Retina (tissue), 1 donor: Measurements from ENCODE around the gene CD1D.
A peak's percentile ranks its signal among the peaks of the same experiment; 100 is the strongest.
"Not testable (repeated sequence)": the region's sequence is repeated elsewhere in the genome, so short reads cannot be mapped to it uniquely, and the experiment has no call there.

ENCODE experiments used
- DNase-seq: peaks from one replicate; pipeline ENCODE4 v3.0.0-alpha.2; 2016

CD1D gene

DNA sequence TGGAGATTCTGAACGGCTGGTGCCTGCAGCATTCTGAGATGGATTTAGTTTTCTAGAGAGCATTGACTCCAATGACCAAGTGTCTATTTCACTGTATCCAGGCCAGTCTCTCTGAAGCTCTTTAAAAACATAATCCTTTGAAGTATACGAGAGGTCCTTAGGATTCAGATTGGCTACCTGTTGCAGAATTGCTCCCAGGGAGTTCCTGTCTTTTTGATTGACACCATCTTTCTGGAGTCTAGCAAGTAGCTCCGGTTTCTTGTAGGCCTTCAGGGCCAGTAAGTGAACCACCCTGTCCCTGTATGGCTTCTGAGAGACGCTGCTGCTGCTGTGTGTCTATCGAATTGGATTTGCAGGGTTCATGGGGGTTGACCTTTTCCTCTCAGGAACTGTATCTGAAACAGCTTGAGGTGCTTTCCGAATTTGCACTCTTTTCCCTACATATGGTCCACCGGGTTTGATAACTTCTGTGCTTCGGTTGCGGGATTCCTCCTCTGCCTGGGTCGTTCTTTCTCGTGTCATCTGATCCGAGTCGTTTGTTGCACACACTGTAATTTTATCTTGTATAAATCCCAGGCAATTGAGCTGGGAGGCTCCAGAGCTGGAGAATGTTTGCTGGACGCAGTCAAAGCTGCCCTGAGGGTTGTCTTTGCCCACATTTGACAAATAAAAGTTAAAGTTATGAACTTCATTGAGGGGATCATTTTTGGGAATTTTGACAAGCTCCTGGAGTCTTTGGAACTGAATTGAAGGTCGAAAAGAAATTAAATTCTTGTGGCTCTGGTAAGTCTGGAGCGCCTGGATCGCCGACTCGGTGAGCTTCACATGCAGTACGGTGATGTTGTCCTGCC, 3.6 kb upstream of the CD1D start:
- peak; percentile 39 for DNase-seq

DNA sequence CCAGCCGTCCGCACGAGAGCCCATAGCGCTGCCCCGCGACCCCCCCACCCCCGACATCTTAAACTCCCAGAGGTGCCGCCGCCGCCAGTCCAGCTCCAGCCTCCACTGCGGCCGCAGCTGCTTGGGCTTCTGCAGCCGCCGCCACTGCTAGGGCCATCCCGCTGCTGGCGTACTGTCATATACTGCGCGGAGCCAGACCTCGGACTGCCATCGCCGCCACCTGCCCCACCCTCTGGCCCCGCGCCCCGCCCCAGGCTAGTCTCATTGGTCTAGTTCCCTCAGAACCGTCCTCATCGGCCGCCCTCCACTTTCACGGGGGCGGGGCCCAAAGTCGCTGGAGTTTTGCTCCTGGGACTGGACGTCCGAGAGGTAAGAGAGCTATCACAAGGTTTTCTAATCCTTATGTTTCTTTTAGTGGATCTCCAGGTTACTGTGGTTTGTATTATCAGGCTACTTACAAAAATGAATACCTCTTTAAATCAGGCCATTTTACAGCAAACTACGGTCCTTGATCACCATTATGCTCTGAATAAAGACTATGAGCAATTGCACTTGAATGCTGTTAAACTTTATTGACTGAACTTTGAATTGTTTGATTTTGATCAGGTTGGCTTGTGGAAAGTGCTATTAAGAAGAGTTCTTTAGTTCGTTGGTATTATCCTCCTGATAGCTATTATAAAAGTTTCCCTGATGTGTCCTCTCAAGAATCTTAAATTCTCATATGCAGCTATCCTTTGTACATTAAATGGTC, 2.8 kb upstream of the CD1D start:
- DNase-seq = peak; percentile 73

DNA sequence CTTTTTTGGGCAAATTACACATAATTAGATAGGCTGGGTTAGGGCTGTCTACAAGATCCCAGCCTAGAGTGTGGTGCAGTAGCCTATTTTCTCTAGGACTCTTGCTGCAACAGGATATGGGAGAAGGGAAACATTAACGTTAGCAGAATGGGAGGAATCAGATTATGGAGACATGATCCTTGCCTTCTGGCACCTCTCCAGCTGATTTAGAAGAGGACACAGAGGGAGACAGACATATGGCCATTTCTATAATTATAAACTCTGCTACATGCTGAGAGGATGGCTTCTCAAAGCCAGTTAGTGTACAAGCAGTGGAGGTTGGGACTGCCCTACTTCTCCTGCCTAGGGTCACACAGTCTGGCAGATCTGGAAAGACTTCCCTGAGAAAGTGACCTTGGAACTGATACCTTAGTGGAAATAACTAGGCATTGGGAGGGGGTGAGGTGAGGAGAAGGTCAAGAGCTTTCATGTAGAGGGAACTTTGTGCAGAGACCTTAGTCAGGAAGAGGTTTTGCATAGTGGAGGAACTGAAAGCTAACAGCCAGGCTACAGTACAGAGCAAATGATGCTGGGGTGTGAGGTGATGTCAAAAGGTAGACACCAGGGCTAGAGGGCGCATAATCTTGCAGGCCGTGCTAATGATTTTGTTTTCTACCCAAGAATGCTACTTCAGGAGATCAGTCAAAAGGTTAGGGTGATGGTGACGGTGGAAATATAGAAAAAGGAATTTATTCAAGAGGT, 1.2 kb upstream of the CD1D start:
- DNase-seq = no peak

DNA sequence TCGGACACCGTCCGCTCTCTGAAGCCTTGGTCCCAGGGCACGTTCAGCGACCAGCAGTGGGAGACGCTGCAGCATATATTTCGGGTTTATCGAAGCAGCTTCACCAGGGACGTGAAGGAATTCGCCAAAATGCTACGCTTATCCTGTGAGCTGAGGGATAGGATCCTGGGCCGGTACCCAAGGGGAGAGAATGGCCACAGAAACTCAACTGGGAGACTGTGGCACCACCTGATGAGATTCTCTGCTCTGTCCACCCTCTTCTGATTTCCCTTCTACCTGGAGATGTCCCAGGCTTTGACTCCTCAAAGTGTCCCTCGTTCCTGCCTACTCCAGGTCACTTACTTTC, 855 bp downstream of the CD1D start:
- no peak for DNase-seq

DNA sequence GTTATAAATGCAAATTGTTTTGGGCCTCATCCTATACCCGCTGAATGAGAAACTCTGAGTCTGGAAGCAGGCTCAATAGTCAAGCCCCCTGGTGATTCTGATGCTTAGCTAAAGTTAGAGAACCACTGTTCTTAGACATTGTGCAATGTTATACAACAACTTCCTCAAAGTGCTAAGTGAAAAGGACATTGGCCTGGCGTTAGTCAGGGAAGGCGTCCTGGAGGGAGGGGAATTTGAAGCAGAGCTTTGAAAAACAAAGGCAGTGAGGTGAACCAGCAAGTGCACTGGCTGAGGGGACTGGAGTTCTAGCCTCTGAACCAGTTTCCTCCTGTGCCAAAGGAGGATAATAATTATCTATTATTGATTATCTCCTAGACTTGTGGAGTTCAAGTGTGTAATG, 5.1 kb downstream of the CD1D start:
- no peak for DNase-seq

DNA sequence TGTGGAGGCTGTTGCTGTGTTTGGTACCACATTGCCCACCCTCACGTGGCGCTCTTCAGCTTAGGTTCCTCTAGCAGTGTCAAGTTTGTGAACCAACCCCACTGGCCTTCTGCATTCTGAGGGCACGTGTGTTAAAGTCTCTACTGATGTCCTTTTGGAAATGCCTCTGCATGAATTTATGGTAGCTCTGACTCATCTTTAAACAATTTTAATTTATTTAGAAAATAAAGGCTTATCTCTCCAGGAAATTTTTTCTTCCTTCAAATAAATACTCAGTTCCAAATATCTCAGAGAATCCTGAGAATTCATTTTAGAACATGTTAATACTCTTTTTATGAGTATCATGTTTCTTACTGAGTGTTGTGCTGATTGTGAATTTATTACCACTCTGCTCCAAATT, 5.5 kb downstream of the CD1D start:
- no peak for DNase-seq

DNA sequence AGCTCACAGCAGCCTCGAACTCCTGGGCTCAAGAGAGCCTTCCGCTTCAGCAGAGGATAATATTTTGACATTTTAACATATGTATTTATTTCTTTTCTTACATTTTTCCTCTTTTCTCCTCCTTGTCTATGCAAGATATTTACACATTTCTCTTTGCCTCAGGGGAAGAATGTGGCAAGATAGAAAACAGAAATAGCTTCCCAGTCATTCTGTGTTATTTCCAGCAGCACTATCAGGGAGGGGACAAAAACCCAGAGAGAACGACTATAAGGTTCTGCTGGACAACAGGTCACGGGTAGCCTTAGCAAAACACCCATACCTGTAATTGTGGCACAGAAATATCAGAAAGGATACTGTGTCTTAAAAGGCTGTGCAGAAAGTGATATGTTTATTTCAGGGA, 7.9 kb downstream of the CD1D start:
- no peak for DNase-seq

DNA sequence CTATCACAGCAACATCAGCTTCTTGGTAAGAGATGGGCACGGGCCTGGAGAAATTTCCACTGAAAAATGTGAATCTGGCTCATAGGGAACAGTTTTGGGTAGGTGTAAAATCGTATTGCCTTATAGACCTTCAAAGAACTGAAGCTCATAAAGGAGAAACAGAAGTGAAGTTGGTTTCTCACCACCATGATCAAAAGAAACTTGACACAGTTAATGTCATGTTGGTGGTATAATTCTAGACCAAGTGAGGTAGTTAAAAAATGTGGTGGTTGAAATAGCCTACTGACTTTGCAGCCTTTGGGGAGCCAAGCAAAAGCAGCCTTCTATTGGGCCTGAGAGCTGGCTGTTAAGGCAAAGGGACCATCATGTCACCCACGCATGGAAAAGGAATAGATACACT, 8.9 kb downstream of the CD1D start:
- no peak for DNase-seq

DNA sequence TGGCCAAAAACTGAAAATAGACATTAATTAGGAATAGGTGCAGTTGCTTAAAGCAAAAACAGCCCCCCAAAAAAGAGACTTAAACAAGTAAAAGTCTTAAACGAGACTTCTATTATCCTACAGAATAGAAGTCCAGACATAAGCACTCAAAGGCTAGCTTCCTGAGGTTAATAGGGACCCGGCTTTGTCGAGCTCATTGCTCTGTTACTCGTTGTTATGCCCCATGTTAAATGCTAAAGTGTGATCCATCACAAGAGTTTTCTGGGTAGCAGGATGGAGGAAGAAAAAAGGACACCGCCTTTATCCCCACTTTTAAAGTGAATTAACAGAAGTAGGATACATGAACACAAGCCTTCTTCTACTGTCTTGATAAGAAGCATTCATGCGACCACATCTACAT, 10.6 kb downstream of the CD1D start:
- no peak for DNase-seq

DNA sequence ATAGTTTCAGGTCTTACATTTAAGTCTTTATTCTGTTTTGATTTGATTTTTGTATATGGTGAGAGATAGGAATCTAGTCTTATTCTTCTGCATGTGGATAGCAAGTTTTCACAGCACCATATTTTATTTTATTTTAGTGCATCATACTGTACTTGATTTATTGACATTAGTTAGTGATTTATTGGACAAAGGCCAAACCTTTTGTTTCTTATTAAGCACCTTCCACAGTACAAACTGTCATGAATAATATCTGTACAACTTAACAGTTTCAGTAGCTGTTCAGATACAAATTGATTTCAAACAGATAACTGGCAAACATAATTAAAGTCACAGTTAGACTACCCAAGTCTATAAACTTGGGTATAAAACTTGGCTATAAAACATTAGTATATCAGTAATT, 15.8 kb downstream of the CD1D start:
- DNase-seq = no peak

DNA sequence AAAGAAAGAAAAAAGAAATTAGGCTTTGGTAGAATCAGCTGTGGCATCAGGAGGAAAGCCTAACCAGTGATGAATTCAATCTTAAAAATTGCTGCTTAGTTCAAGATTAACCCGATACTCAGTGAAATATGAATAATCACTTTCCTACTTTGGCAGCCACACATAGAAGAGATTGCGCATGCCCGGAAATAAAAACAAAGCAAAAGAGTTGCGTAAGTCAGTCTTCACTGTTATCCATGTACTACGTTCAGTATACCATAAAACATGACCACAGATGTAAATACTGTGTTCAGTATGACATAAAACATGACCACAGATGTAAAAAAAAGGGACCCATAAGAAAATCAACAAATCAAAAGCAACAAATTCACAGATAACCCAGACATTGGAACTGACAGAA, 19.2 kb downstream of the CD1D start:
- no peak for DNase-seq

DNA sequence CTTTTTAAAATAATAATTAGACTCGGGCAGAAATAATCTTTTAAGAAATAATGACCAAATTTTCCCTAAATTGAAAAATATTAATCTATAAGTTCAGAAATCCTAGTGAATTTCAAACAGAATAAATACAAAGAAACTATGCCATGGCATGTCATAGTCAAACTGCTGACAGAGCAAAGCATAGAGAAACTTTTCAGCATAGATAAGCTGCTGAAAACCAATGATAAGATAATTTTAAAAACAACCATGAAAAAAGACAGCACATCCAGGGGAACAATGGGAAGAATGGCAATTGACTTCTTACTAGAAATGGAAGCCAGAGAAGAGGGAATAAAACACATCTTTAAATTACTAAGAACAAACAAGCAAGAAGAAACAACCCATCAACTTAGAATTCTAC, 19.8 kb downstream of the CD1D start:
- no peak for DNase-seq

DNA sequence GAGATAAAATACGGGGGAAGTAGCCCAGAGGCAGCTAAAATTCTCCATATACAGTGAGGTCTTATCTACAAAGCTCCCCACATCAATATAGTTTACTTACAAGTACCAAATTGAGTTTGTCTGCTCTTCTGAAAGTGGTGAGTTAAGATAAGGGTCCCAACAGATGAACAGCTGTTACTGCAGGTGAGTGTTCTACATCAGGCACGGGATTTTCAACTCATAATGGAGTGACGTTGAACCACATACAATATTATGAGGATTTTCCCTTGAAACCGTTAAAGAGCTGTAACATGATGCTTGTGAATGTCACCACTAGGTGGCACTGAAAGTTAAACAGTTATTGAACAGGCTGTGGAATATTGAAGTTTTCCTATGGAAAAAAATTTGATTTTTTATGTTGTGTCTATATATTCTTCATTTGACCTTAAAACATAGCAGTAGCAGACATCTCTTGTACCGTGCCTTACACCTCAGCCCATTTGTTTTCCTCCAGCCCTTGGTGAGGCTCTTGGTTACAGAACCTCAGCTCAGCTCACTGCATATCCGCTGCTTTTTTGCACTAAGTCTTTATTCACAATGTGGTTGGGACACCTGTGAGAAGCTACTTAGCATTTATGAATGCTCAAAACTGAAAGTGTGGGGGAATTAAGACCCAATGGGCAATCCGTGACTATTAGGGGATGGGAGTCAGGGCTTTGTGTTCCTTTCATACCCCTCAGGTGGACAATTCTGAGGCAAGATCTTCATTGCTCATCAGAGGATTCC, 23.2 kb downstream of the CD1D start:
- peak; percentile 57 for DNase-seq

DNA sequence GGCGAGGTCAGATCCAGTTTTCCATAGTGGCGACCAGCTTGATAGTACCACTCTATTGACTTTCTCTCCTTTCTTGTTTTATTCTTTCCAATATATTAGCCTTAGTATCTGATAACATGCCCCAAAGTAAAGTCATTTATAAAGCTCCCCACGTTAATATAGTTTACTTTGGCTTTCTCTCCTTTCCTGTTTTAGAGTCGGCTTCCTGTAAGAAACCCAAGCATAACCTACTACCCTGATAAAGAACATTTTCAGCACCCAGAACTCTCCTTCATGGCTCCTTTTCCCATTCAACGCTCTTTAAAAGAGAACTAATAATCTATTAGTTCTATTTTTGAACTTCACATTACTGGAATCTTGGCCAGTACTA, 23.7 kb downstream of the CD1D start:
- DNase-seq = no peak

DNA sequence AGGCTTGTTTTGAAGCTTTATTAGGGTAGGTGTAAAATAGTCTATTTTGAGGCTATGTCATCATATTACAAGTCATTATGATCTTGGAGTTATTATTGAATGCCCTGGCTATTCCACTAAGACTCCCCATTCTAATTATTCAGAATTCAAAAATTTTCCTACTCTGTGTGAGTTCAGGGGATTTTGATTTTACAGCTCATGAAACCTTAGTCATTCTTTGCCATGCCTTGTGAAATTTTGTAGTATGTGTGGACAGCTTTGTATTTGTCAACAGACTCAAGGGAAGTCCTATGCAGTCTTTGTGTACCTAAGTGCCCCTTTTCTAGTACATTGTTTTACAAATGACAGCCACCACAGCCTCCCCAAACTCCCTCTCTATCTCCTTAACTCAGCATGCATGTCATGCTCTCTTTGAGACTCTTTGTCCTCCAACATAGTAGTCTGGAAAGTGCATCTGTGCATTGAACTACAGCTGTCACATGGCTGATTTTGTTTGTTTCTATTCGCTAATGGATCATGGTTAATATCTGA, 28.0 kb downstream of the CD1D start:
- no peak for DNase-seq

DNA sequence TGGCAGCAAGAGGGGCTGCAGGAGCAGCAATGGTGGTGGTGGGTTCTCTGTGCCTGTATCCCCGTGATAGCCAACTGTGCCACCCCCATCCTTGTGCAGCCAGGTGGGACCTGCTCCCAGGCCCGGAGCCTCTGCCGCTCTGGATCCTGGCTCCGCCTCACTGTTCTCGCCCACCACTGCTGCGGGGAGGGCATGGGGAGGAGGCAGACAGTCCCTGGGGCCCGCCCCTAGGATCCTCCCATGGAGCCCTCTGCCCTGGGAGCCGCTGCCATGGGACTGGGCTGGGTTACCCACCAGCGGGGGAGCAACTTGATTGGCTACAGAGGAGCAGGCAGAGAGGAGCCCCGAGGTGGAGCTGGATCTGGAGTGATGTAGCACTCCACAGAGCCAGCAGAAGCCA, 31.6 kb downstream of the CD1D start:
- DNase-seq = no peak

DNA sequence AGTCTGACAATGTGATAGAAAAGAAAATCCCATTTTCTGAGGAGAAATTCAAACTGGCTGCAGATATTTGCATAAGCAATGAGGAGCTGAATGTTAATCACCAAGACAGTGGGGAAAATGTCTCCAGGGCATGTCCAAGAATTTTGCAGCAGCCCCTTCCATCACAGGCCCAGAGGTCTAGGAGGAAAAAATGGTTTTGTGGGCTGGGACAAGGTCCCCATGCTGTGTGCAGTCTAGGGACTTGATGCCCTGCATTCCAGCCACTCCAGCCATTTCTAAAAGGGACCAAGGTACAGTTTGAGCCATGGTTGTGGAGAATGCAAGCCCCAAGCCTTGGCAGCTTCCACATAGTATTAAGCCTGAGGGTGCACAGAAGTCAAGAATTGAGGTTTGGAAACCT, 42.8 kb downstream of the CD1D start:
- DNase-seq = not testable (repeated sequence)

DNA sequence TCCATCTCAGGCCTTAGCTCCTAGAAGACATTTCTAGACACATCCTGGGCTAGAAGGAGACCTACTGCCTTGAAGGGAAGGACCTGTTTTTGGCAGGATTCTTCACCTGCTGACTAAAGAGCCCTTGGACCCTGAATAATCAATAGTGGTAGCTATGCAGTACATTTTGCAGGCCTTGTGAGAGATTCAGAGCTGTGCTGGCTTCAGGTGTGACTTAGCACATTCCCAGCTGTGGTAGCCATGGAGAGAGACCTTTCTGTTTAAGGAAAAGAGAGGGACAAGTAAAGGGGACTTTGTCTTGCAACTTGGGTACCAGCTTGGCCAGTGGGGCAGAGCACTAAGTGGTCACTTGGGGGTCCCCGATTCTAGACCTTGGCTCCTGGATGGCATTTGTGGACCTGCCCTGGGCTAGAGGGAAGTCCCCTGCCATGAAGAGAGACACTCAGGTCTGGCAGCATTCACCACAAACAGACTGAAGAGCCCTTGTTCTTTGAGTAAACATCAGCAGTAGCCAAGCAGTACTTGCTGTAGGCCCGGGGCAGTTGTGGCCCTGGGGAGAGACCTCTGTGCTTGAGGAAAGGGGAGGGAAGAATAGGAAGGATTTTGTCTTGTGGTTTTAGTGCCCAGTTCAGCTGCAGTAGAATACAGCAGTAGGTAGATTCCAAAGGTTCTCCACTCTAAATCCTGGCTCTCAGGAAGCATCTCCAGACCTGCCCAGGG, 47.4 kb downstream of the CD1D start:
- no peak for DNase-seq
